A673 (cell line): ENCODE data around the gene ADCYAP1. TPM values are rescaled to one million over a fixed set of nuclear protein-coding genes. Genes with fewer than 3 reads are reported as not detected.

Experiments
- BruUV-seq: library from RNA; stranded (reverse); fragments of 400-500 nt; replicated peaks from 2 replicates; lab custom pipeline; 2021; lab: Mats Ljungman, UMichigan
- CTCF ChIA-PET: fragments of 300-600 bp; sonication (Branson Sonifier 250); formaldehyde crosslinking; loops from one replicate; lab custom pipeline; 2022; ENCODE audit warnings: antibody characterized with exemption; lab: Charles Lee
- POLR2A ChIA-PET: fragments of 300-600 bp; sonication (Branson Sonifier 250); formaldehyde crosslinking; loops from one replicate; lab custom pipeline; 2022; ENCODE audit warnings: antibody characterized with exemption; ENCODE audit not compliant: low non-redundant PET; lab: Charles Lee
- DNase-seq: peaks from one replicate; pipeline ENCODE4 v3.0.0-alpha.2; 2015; ENCODE audit warnings: low spot score
- H3K27ac ChIP-seq: fragments of 200-600 bp; sonication (generic); 2 replicates; pipeline ENCODE4 v1.5.1; 2016; ENCODE audit warnings: mixed run types, low read depth, mild to moderate bottlenecking, mixed read lengths, antibody characterized with exemption, low read length; ENCODE audit not compliant: poor library complexity, severe bottlenecking
- H3K27me3 ChIP-seq: fragments of 200-600 bp; sonication (generic); replicated peaks from 2 replicates; pipeline ENCODE4 v1.6.1; 2017; ENCODE audit warnings: mixed run types, low read depth, mild to moderate bottlenecking, mixed read lengths, antibody characterized with exemption, low read length; ENCODE audit not compliant: insufficient read depth, poor library complexity
- H3K36me3 ChIP-seq: fragments of 200-600 bp; sonication (generic); 2 replicates; pipeline ENCODE4 v1.6.1; 2016; ENCODE audit warnings: mixed run types, mild to moderate bottlenecking, mixed read lengths, antibody characterized with exemption, low read length; ENCODE audit not compliant: insufficient read depth, poor library complexity, severe bottlenecking
- H3K4me1 ChIP-seq: fragments of 200-600 bp; sonication (generic); 2 replicates; pipeline ENCODE4 v1.6.1; 2017; ENCODE audit warnings: mixed run types, mild to moderate bottlenecking, mixed read lengths, antibody characterized with exemption, low read length; ENCODE audit not compliant: insufficient read depth, poor library complexity, severe bottlenecking
- H3K4me3 ChIP-seq: fragments of 200-600 bp; sonication (generic); 2 replicates; pipeline ENCODE4 v1.5.1; 2016; ENCODE audit warnings: low read depth, mixed run types, mild to moderate bottlenecking, mixed read lengths, low read length; ENCODE audit not compliant: poor library complexity, severe bottlenecking
- H3K9me3 ChIP-seq: fragments of 200-600 bp; sonication (generic); 2 replicates; pipeline ENCODE4 v1.6.1; 2016; ENCODE audit warnings: mixed run types, low read depth, mild to moderate bottlenecking, mixed read lengths, antibody characterized with exemption, low read length; ENCODE audit not compliant: poor library complexity, severe bottlenecking
- EZH2 ChIP-seq: fragments of 200-600 bp; sonication (generic); IDR thresholded peaks from 2 replicates; pipeline ENCODE4 v1.6.1; 2017; ENCODE audit warnings: borderline replicate concordance, low read depth, mild to moderate bottlenecking, mixed read lengths, antibody characterized with exemption, low read length; ENCODE audit not compliant: poor library complexity, severe bottlenecking
- intact Hi-C: fragments of 100-400 bp; cut with micrococcal nuclease; formaldehyde crosslinking; loops from one replicate; pipeline ENCODE4 v1.10.0; 2022; ENCODE audit not compliant: unreplicated experiment
- total RNA-seq: library from RNA; stranded (reverse); gene quantifications from 2 replicates; pipeline ENCODE4 v1.2.3, GENCODE V29; 2021
- TF ChIP-seq, protein P1 (sequence below): fragments of 300-800, 200-600 bp; sonication (generic); conservative IDR thresholded peaks from 2 replicates; pipeline ENCODE4 v1.5.1; 2017; ENCODE audit warnings: low read depth, mild to moderate bottlenecking, antibody characterized with exemption, low read length, moderate library complexity, mixed read lengths

ADCYAP1 gene
- total RNA-seq, 1 experiment from 2014 or later: not detected

DNA sequence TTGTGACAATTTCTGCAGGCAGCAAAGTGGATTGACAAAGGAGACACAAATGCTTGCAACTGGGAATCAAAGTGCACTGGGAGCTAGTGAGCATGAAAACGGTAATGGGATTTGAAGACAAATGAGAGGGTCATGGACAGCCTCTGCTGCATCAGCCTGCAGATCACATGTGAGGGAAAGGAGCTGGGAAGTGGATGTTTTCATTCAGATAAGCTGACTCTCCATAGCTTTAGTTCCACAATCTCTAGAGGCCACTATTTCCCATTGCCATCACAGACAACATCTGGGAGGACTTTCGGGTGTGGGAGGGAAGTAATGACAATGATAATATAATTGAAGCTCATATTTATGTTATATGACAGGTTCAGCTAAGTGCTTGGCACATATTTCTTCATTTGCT is 28.4 kb downstream of the ADCYAP1 start:
- Histone ChIP-seq H3K36me3 (no peaks in the 10 kb centered on the region), H3K27ac (no peak overlapping the region), H3K27me3 (peaks cover 75% of the 10 kb centered on the region), H3K9me3 (no peaks in the 10 kb centered on the region), H3K4me3 (no peak overlapping the region), H3K4me1 (no peaks in the 10 kb centered on the region)
- POLR2A ChIA-PET: no interaction called here
- TF ChIP-seq EZH2: no peak
- TF ChIP-seq, protein P1, sequence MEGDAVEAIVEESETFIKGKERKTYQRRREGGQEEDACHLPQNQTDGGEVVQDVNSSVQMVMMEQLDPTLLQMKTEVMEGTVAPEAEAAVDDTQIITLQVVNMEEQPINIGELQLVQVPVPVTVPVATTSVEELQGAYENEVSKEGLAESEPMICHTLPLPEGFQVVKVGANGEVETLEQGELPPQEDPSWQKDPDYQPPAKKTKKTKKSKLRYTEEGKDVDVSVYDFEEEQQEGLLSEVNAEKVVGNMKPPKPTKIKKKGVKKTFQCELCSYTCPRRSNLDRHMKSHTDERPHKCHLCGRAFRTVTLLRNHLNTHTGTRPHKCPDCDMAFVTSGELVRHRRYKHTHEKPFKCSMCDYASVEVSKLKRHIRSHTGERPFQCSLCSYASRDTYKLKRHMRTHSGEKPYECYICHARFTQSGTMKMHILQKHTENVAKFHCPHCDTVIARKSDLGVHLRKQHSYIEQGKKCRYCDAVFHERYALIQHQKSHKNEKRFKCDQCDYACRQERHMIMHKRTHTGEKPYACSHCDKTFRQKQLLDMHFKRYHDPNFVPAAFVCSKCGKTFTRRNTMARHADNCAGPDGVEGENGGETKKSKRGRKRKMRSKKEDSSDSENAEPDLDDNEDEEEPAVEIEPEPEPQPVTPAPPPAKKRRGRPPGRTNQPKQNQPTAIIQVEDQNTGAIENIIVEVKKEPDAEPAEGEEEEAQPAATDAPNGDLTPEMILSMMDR: no peak
- BruUV-seq: no TSS peak
- intact Hi-C loops: no loop called here
- no peak for DNase-seq
- CTCF ChIA-PET: no interaction called here

DNA sequence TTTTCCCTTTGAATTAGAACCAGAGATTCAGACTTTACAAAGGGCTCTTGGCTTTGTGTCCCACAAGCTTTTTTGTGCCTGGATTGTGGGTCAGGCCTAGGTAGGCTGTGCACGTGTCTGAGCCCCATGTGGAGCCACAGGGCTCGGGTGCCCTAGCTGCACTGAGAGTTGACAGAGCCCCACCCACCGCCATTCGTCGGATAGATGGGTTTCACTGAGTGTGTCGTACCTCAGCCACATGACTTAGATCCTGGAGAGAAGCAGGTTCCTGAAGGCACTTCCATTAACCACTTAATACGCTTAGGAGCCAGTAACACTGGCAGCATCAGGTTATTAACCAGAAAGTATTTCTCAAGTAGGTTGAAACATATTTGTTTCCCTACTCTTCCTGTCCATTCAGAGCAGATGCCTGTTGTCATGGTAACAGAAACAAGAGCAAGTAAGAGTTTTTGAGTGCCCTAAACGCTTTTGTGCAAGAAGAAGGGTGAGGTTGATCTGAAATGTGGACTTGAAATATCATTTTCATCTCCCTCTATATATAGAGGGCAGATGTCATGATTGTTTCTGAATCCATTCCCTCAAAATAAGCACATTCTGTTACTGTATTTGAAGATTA is 30.0 kb downstream of the ADCYAP1 start:
- ChIA-PET POLR2A (no interaction called here), CTCF (no interaction called here)
- Histone ChIP-seq H3K36me3 (no peaks in the 10 kb centered on the region), H3K4me3 (no peak overlapping the region), H3K9me3 (no peaks in the 10 kb centered on the region), H3K27me3 (peaks cover 62% of the 10 kb centered on the region), H3K4me1 (no peaks in the 10 kb centered on the region), H3K27ac (no peak overlapping the region)
- TF ChIP-seq EZH2: no peak
- TF ChIP-seq, protein P1: no peak
- no TSS peak for BruUV-seq
- no peak for DNase-seq
- intact Hi-C loops: no loop called here

DNA sequence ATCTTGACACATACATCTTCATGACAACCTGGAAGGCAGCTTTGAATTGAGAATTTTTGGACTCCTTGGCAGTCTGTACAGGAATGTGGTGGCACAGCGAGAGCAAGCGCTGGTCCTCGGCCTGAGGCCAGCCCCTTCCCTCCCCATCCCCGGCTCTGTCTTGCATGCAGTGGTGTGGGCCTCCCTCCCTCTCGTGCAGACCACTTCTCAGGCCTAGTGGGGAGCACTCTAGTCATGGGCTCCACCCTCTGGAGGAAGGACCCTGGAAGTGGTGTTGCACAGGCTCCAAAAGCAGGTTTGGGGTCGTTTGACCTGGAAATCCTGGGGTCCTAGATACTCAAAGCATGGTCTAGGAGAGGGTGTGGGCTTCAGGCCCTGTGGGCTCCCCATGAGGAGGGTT is 32.3 kb downstream of the ADCYAP1 start:
- ChIA-PET POLR2A (no interaction called here), CTCF (no interaction called here)
- no peaks in the 10 kb centered on the region for H3K4me1 ChIP-seq
- H3K27me3 ChIP-seq: peaks cover 64% of the 10 kb centered on the region
- no peak for DNase-seq
- H3K4me3 ChIP-seq: no peak overlapping the region
- H3K9me3 ChIP-seq: no peaks in the 10 kb centered on the region
- no TSS peak for BruUV-seq
- no peak overlapping the region for H3K27ac ChIP-seq
- no peaks in the 10 kb centered on the region for H3K36me3 ChIP-seq
- TF ChIP-seq, protein P1: no peak
- no peak for TF ChIP-seq EZH2
- intact Hi-C loops: no loop called here
